LNCaP clone FGC (cell line): ENCODE data around the gene CCDC146.
A peak's percentile ranks its signal among the peaks of the same experiment; 100 is the strongest.

Source experiments
- DNase-seq: peaks from one replicate; pipeline ENCODE4 v3.0.0-alpha.2; 2011; ENCODE audit warnings: low read depth
- H3K4me3 ChIP-seq: 2 replicates; pipeline ENCODE4 v1.5.1; 2011; ENCODE audit warnings: mild to moderate bottlenecking, low read depth, low read length, control low read depth
- TF ChIP-seq, protein P1 (sequence below): IDR thresholded peaks from 2 replicates; pipeline ENCODE4 v1.5.1; 2012; ENCODE audit warnings: mild to moderate bottlenecking; ENCODE audit not compliant: control insufficient read depth, insufficient read depth; ENCODE audit errors: extremely low read depth

The CCDC146 gene

DNA sequence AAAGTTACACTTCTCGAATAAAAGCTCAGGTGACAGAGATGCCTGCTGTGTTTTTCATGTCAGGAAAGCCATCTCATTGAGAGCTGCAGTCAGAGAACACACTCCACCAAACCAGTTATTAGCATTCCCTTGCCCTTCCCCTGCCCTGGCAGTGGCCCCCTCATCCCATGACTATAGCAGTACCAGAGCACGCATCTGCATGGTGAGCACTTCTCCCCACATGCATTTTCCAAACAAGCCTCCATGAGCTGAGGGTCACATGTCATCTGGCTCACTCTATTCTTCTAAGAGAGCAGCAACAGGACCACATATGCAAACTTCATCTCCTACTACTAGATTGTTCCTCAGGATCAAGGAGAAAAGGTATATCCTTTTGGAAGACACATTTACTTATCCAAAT is 119.7 kb downstream of the CCDC146 start:
- TF ChIP-seq, protein P1, sequence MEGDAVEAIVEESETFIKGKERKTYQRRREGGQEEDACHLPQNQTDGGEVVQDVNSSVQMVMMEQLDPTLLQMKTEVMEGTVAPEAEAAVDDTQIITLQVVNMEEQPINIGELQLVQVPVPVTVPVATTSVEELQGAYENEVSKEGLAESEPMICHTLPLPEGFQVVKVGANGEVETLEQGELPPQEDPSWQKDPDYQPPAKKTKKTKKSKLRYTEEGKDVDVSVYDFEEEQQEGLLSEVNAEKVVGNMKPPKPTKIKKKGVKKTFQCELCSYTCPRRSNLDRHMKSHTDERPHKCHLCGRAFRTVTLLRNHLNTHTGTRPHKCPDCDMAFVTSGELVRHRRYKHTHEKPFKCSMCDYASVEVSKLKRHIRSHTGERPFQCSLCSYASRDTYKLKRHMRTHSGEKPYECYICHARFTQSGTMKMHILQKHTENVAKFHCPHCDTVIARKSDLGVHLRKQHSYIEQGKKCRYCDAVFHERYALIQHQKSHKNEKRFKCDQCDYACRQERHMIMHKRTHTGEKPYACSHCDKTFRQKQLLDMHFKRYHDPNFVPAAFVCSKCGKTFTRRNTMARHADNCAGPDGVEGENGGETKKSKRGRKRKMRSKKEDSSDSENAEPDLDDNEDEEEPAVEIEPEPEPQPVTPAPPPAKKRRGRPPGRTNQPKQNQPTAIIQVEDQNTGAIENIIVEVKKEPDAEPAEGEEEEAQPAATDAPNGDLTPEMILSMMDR, result no peak
- no peak for DNase-seq
- no peak overlapping the region for H3K4me3 ChIP-seq

DNA sequence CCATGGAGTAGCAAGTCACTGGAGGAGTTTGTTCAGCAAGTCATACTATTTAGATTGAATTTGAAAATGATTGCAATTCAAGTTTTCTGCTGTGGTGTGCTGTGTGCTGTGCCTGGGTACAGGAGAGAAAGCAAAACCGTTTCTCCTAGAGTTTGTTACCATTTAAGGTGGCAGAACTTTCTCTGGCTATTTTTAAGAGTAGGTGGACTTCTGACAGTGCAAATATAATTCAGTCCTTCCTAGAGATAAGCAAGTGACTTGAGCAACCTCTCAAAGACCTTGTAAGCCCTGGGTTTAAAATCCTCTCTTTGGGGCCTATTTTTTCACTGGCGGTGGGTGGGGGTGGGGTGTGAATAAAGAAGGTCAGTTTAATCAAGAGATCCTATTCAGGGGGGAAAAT is 120.1 kb downstream of the CCDC146 start:
- no peak overlapping the region for H3K4me3 ChIP-seq
- DNase-seq, result no peak
- TF ChIP-seq, protein P1, result no peak

DNA sequence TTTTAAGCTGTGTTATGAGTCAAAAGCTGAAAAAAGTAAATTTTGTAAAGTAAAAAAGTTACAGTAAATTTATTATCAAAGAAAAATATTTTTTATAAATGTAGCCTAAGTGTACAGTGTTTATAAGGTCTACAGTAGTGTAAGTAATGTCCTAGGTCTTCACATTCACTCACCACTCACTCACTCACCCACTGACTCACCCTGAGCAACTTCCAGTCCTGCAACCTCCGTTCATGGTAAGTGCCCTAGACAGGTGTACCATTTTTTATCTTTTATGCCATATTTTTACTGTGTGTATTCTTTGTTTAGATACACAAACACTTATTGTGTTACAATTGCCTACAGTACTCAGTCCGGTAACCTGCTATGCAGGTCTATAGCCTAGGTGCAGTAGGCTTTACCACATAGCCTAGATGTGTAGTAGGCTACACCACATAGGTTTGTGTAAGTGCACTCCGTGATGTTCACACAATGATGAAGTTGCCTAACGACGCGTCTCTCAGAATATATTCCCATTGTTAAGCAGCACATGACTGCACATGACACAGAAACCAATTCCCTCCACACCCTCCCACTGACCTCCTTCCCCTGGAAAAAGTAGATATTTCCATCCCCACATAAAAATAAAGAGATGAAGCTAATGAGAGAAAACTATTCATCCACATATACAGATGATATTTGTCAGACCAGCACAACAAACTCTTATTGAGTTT is 122.0 kb downstream of the CCDC146 start:
- no peak overlapping the region for H3K4me3 ChIP-seq
- TF ChIP-seq, protein P1, result no peak
- no peak for DNase-seq

DNA sequence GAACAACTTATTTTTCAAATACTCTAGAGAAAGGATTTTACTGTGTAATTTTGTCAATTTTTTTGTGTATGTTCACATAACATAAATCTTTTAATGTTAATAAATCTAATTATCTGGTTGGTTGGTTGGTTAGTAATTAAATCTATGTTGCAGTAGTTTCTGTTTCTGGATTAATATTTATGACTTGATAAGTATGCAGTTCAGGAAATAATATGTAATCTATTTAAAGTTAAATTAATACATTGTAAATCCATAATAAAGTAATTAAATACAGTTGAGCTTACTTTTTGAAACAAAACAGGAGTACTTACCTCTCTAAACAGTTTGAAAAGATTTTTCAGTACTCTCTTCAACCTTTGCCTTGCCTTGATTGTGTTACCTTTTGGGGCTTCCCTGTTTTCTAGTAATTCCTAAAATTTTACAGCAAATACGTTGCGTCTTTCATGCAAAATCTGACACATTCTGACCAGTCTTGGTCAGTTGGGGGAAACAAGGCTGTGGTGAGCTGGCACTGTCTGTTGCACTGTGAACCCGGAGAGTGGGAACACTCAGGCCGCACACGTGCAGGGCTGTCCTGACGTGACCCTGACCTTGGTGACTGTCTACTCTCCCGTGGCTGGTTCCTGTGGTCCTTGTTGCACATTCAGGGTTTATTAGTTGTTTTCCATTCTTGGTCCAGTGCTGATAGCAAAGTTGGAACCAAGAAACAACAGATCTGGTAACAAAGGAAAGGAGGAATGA is 122.8 kb downstream of the CCDC146 start:
- H3K4me3 ChIP-seq, result no peak overlapping the region
- DNase-seq, result no peak
- TF ChIP-seq, protein P1, result no peak

DNA sequence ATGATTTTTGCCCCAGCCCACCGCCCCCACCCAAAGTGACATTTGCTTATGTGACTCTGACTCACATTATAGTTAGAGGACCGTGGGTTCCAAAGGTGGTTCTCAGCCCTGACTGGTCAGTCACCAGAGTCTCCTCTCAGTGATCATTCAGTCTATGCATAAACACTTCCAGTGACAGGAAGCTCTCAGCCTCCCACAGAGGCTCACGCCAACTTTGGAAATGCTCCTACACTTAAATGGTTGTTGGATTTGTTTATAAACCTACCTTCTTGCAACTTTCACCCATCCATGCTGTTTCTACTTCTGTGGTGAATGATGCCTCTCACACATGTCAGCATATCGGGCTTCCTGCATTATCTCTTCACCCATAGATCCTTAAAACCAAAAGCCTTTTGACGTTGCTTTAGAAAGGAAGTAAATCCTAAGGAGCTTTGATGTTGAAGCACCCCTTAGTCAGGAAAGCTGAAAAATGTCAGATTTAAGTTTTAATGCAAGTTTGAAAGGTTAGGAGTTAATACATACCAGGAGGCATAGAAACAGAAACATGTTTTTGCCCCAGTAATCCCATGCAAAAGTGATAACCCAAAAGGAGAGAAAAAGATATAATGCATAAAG is 123.7 kb downstream of the CCDC146 start:
- H3K4me3 ChIP-seq, result no peak overlapping the region
- TF ChIP-seq, protein P1, result no peak
- no peak for DNase-seq

DNA sequence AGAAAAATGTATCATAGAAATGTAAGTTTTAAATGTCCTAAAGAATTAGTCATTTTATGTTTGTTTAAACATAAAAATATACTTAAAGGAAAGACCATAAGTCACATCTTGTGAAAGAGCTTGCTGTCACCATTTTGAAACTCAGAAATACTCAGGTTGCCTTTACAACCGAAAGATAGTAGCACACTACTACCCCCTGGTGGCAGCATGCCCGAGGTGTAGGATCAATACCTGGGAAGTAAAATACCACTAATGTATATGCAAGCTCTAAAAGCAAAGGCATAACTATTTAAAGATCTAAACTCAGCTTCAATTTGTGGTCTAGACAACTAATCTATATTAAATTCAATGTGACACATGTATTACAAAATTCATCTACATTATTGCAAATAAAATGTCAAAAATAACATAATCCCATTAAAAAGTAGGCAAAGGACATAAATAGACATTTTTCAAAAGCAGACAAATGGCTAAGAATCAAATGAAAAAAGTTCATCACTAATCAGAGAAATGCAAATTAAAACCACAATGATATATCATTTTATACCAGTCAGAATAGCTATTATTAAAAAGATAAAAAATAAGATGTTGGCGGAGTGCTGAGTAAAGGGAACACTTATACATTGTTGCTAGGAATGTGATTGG is 124.9 kb downstream of the CCDC146 start:
- peak; percentile 58 for DNase-seq
- no peak overlapping the region for H3K4me3 ChIP-seq
- TF ChIP-seq, protein P1, result peak; percentile 85
